ENCODE data around the gene ZBTB20.

DNA sequence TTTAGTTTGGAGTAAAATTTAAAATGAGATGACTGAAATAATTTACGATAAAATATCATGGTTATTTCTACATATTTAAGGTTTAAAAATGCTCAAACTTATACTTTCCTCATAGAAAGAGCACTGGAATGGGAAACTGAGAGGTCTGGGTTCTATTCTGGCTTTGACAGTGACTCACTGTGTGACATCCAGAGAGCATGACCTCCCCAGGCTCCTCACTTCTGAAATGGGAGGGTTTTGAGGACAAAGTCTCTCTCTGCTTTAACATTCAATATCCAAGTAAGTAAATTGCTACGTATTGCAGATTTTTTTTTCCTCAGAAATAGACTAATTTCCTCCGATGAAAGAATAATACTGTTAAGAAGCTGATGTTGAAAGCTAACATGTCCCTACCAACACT is 618.6 kb downstream of the ZBTB20 start:
- TF ChIP-seq, protein P1, sequence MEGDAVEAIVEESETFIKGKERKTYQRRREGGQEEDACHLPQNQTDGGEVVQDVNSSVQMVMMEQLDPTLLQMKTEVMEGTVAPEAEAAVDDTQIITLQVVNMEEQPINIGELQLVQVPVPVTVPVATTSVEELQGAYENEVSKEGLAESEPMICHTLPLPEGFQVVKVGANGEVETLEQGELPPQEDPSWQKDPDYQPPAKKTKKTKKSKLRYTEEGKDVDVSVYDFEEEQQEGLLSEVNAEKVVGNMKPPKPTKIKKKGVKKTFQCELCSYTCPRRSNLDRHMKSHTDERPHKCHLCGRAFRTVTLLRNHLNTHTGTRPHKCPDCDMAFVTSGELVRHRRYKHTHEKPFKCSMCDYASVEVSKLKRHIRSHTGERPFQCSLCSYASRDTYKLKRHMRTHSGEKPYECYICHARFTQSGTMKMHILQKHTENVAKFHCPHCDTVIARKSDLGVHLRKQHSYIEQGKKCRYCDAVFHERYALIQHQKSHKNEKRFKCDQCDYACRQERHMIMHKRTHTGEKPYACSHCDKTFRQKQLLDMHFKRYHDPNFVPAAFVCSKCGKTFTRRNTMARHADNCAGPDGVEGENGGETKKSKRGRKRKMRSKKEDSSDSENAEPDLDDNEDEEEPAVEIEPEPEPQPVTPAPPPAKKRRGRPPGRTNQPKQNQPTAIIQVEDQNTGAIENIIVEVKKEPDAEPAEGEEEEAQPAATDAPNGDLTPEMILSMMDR (conservative IDR thresholded peaks at IDR 0.05; ENCODE audit: low read depth, low read length), result no peak
- no peak for TF ChIP-seq EZH2 (IDR thresholded peaks at IDR 0.05; ENCODE audit: low read length, unreplicated experiment)

Measured in PC-3 (cell line).